Measurements from ENCODE around the gene ARSB.
"Not testable (repeated sequence)": the region's sequence is repeated elsewhere in the genome, so short reads cannot be mapped to it uniquely, and the experiment has no call there.

The ARSB gene

GRCh38 chr5:78851891-78852290 lies 133.2 kb downstream of the ARSB start:
- in situ Hi-C loops (cut with MboI; ENCODE audit: low sequenced_read_pairs) = not testable (repeated sequence)

- in situ Hi-C loops (cut with MboI; ENCODE audit: low sequenced_read_pairs) = no loop called here
Measured at GRCh38 chr5:78845470-78845869, 139.6 kb downstream of the ARSB start.

- in situ Hi-C loops (cut with MboI; ENCODE audit: low sequenced_read_pairs) = no loop called here
Measured at GRCh38 chr5:78843436-78843835, 141.7 kb downstream of the ARSB start.

GRCh38 chr5:78841767-78842166 lies 143.3 kb downstream of the ARSB start:
- in situ Hi-C loops (cut with MboI; ENCODE audit: low sequenced_read_pairs) = no loop called here

GRCh38 chr5:78838753-78839152 lies 146.4 kb downstream of the ARSB start:
- in situ Hi-C loops (cut with MboI; ENCODE audit: low sequenced_read_pairs) = no loop called here

GRCh38 chr5:78837836-78838235 lies 147.3 kb downstream of the ARSB start:
- in situ Hi-C loops (cut with MboI; ENCODE audit: low sequenced_read_pairs) = no loop called here

GRCh38 chr5:78835176-78835575 lies 149.9 kb downstream of the ARSB start:
- in situ Hi-C loops (cut with MboI; ENCODE audit: low sequenced_read_pairs) = no loop called here

- in situ Hi-C loops (cut with MboI; ENCODE audit: low sequenced_read_pairs) = no loop called here
Measured at GRCh38 chr5:78833284-78833683, 151.8 kb downstream of the ARSB start.

- in situ Hi-C loops (cut with MboI; ENCODE audit: low sequenced_read_pairs) = no loop called here
Measured at GRCh38 chr5:78830528-78831046, 154.5 kb downstream of the ARSB start.

- in situ Hi-C loops (cut with MboI; ENCODE audit: low sequenced_read_pairs) = no loop called here
Measured at GRCh38 chr5:78829811-78830527, 155.1 kb downstream of the ARSB start.

GRCh38 chr5:78827725-78828124 lies 157.4 kb downstream of the ARSB start:
- in situ Hi-C loops (cut with MboI; ENCODE audit: low sequenced_read_pairs) = no loop called here

GRCh38 chr5:78824831-78825281 lies 160.3 kb downstream of the ARSB start:
- in situ Hi-C loops (cut with MboI; ENCODE audit: low sequenced_read_pairs) = no loop called here

GRCh38 chr5:78823196-78823595 lies 161.9 kb downstream of the ARSB start:
- in situ Hi-C loops (cut with MboI; ENCODE audit: low sequenced_read_pairs) = no loop called here

GRCh38 chr5:78821536-78822021 lies 163.5 kb downstream of the ARSB start:
- in situ Hi-C loops (cut with MboI; ENCODE audit: low sequenced_read_pairs) = no loop called here

- in situ Hi-C loops (cut with MboI; ENCODE audit: low sequenced_read_pairs) = no loop called here
Measured at GRCh38 chr5:78819707-78820106, 165.4 kb downstream of the ARSB start.

GRCh38 chr5:78819166-78819565 lies 165.9 kb downstream of the ARSB start:
- in situ Hi-C loops (cut with MboI; ENCODE audit: low sequenced_read_pairs) = no loop called here

GRCh38 chr5:78816143-78816765 lies 168.9 kb downstream of the ARSB start:
- in situ Hi-C loops (cut with MboI; ENCODE audit: low sequenced_read_pairs) = no loop called here

- in situ Hi-C loops (cut with MboI; ENCODE audit: low sequenced_read_pairs) = no loop called here
Measured at GRCh38 chr5:78813906-78814530, 171.1 kb downstream of the ARSB start.

GRCh38 chr5:78813286-78813685 lies 171.8 kb downstream of the ARSB start:
- in situ Hi-C loops (cut with MboI; ENCODE audit: low sequenced_read_pairs) = no loop called here

- in situ Hi-C loops (cut with MboI; ENCODE audit: low sequenced_read_pairs) = no loop called here
Measured at GRCh38 chr5:78811866-78812265, 173.2 kb downstream of the ARSB start.

- in situ Hi-C loops (cut with MboI; ENCODE audit: low sequenced_read_pairs) = no loop called here
Measured at GRCh38 chr5:78811121-78811817, 173.8 kb downstream of the ARSB start.

Data from hTERT RPE-1 (cell line).